SU-DHL-6 (cell line): ENCODE measurements around the gene ADD1.

Experiments used
- H2AFZ ChIP-seq: fragments of 200-600 bp; sonication (generic); 2 replicates; pipeline ENCODE4 v1.6.1; 2014; ENCODE audit warnings: low read depth, mild to moderate bottlenecking, moderate library complexity, mixed read lengths, antibody characterized with exemption, low read length; ENCODE audit not compliant: severe bottlenecking
- H3F3A ChIP-seq: fragments of 200-600 bp; shearing (Covaris generic); 2 replicates; pipeline ENCODE4 v1.6.0; 2016; ENCODE audit warnings: antibody characterized with exemption, mild to moderate bottlenecking; ENCODE audit not compliant: insufficient read depth
- H3K27ac ChIP-seq: fragments of 200-600 bp; sonication (generic); 2 replicates; pipeline ENCODE4 v1.5.1; 2016; ENCODE audit warnings: low read depth, mild to moderate bottlenecking, low read length, moderate library complexity, mixed read lengths
- H3K27me3 ChIP-seq: fragments of 200-600 bp; sonication (generic), shearing (Covaris generic); 2 replicates; pipeline ENCODE4 v1.6.0; 2014; ENCODE audit warnings: mild to moderate bottlenecking, low read length
- H3K36me3 ChIP-seq: fragments of 200-600 bp; sonication (generic); 2 replicates; pipeline ENCODE4 v1.6.1; 2014; ENCODE audit warnings: mild to moderate bottlenecking, low read length, mixed read lengths
- H3K4me2 ChIP-seq: fragments of 300-600, 200-600 bp; shearing (Covaris generic), sonication (generic); 2 replicates; pipeline ENCODE4 v1.6.0; 2014; ENCODE audit warnings: low read length, low read depth, mild to moderate bottlenecking; ENCODE audit not compliant: poor library complexity, severe bottlenecking
- H3K4me3 ChIP-seq: fragments of 200-600 bp; sonication (generic); 2 replicates; pipeline ENCODE4 v1.5.1; 2014; ENCODE audit warnings: antibody characterized with exemption, low read length, mild to moderate bottlenecking, mixed read lengths; ENCODE audit not compliant: insufficient read depth, poor library complexity, severe bottlenecking
- H3K79me2 ChIP-seq: fragments of 200-600 bp; sonication (generic); 2 replicates; pipeline ENCODE4 v1.6.1; 2014; ENCODE audit warnings: mild to moderate bottlenecking, low read length, moderate library complexity; ENCODE audit not compliant: insufficient read depth
- H3K9ac ChIP-seq: fragments of 200-600 bp; sonication (generic); 2 replicates; pipeline ENCODE4 v1.7.0; 2014; ENCODE audit warnings: mild to moderate bottlenecking, low read length
- H3K9me2 ChIP-seq: fragments of 200-600 bp; sonication (generic); replicated peaks from 2 replicates; pipeline ENCODE4 v1.6.1; 2014; ENCODE audit warnings: low read length; ENCODE audit not compliant: insufficient read depth
- H3K9me3 ChIP-seq: fragments of 200-600 bp; sonication (generic); 2 replicates; pipeline ENCODE4 v1.6.1; 2014; ENCODE audit warnings: low read length, mixed read lengths; ENCODE audit not compliant: insufficient read depth
- H4K20me1 ChIP-seq: fragments of 200-600 bp; sonication (generic); 2 replicates; pipeline ENCODE4 v1.6.1; 2014; ENCODE audit warnings: low read depth, mild to moderate bottlenecking, antibody characterized with exemption, low read length, moderate library complexity, mixed read lengths
- CTCF ChIP-seq: fragments of 200-600 bp; sonication (generic); IDR thresholded peaks from one replicate; pipeline ENCODE4 v1.5.1; 2017; ENCODE audit warnings: antibody characterized with exemption, mild to moderate bottlenecking, low read length, moderate library complexity; ENCODE audit not compliant: insufficient read depth, poor library complexity, severe bottlenecking
- EZH2phosphoT487 ChIP-seq: fragments of 200-600 bp; sonication (generic), shearing (Covaris generic); conservative IDR thresholded peaks from 2 replicates; pipeline ENCODE4 v1.6.1; 2018; ENCODE audit warnings: mild to moderate bottlenecking, antibody characterized with exemption, low read length, moderate library complexity, mixed read lengths

Gene ADD1

GRCh38 chr4:2942532-2943363, 99.1 kb downstream of the ADD1 start:
- no peak overlapping the region for H3K4me2 ChIP-seq
- H3F3A ChIP-seq = no peaks in the 10 kb centered on the region
- no peak overlapping the region for H3K9ac ChIP-seq
- no peaks in the 10 kb centered on the region for H4K20me1 ChIP-seq
- no peaks in the 10 kb centered on the region for H3K27me3 ChIP-seq
- H3K79me2 ChIP-seq = no peaks in the 10 kb centered on the region
- no peak overlapping the region for H3K27ac ChIP-seq
- no peak overlapping the region for H3K4me3 ChIP-seq
- H3K36me3 ChIP-seq = peaks cover 9% of the 10 kb centered on the region
- no peaks in the 10 kb centered on the region for H3K9me2 ChIP-seq
- TF ChIP-seq EZH2phosphoT487 (no peak), CTCF (no peak)
- no peak overlapping the region for H2AFZ ChIP-seq
- no peaks in the 10 kb centered on the region for H3K9me3 ChIP-seq

GRCh38 chr4:2943364-2944090, 99.9 kb downstream of the ADD1 start:
- H3K4me2 ChIP-seq = no peak overlapping the region
- H4K20me1 ChIP-seq = no peaks in the 10 kb centered on the region
- H3K9me3 ChIP-seq = no peaks in the 10 kb centered on the region
- H3F3A ChIP-seq = no peaks in the 10 kb centered on the region
- no peak overlapping the region for H3K9ac ChIP-seq
- no peak overlapping the region for H2AFZ ChIP-seq
- no peak overlapping the region for H3K27ac ChIP-seq
- H3K36me3 ChIP-seq = peaks cover 9% of the 10 kb centered on the region
- no peaks in the 10 kb centered on the region for H3K79me2 ChIP-seq
- no peak for TF ChIP-seq CTCF
- no peak for TF ChIP-seq EZH2phosphoT487
- no peak overlapping the region for H3K4me3 ChIP-seq
- no peaks in the 10 kb centered on the region for H3K27me3 ChIP-seq
- no peaks in the 10 kb centered on the region for H3K9me2 ChIP-seq

- Histone ChIP-seq H3K9ac (no peak overlapping the region), H3K27me3 (no peaks in the 10 kb centered on the region), H3K9me2 (no peaks in the 10 kb centered on the region), H3F3A (no peaks in the 10 kb centered on the region), H3K27ac (no peak overlapping the region), H4K20me1 (no peaks in the 10 kb centered on the region), H3K4me2 (no peak overlapping the region), H3K4me3 (no peak overlapping the region), H2AFZ (no peak overlapping the region), H3K79me2 (no peaks in the 10 kb centered on the region), H3K9me3 (no peaks in the 10 kb centered on the region), H3K36me3 (peaks cover 9% of the 10 kb centered on the region)
- no peak for TF ChIP-seq EZH2phosphoT487
- no peak for TF ChIP-seq CTCF
These were observed 100.4 kb downstream of the ADD1 start for GRCh38 chr4:2944091-2944482.
